NCI-H446 treated with DMSO at 0.1 percent for 48 hours (cell line): ENCODE data around the gene EIF3J.

ENCODE experiments used
- DNase-seq: peaks from one replicate; lab custom pipeline; 2025; lab: John Stamatoyannopoulos, UW

Gene EIF3J

DNA sequence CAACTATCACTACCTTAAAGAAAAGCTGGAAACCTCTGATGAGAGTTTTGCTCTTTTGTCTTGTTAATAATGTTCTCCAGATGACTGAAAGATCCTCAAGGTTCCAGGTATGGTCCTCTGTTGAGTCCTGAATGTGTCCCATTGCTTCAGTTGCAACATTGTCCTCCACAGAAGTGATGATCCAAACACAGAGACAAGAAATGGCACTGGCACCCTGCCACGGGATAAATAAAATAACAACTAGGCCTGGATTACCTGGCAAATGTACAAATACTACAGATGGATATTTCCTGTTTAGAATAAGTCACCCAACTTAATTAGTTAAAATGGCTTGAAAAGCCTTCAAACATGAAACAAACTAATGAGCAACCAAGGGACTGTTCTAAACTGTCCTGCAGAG is 58.3 kb downstream of the EIF3J start:
- no peak for DNase-seq

DNA sequence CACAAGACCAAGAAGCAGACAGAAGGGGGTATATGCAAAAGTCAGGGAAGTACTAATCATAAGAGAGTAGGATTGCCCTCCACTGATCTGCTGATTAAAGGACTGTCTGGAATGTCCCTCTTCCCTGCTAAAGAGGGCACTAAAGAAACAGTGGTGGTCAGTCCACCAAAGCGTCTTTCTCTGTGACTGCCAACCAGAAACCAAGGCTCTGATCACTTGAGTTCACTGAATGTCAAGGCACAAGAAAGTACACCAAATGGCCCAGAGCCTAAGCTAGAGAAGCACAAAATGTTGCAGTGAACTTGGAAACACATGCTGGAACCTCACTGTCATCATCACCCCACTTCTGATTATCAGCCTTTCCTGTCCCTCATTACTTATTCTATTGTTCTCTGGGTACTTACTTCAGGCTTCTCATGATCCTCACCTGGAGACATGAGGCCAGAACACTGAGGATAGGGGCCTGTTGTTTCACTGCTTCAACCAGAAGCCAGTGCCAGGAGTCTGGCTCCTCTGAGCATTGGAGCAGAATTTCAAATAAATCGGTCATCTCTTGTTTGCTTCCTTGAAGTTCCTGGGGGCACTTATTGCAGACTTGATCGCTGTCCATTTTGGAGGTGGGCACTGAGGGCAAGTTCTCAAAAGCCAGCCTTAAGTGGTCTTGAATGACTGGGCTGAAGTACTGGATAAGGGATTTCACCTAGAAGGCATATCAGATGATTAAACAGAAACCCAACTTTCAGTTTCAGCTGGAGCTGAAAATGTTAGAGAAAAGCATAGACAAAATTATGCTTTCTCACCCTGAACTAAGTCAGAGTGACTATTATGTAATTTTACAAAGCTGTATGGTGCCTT is 58.9 kb downstream of the EIF3J start:
- DNase-seq = no peak

GRCh38 chr15:44596511-44597010 is 59.6 kb downstream of the EIF3J start:
- no peak for DNase-seq

DNA sequence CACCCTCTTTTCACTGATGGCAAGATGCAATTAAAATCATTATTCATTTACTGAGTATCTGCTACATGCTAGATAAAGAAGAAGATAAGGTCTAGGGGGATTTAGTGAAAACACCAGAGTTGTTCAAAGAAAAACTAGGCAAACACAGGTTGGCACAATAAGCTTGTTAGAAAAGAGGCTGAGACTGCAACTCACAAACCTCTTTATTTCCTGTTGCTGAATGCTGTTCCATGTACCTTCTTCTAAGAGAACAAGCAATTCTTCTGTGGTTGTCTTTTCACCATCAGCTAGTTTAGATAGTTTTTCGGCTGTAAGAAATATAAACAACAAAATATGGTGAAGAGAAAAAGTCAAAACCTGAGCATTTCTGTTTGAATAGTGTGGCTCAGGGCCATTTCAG is 61.1 kb downstream of the EIF3J start:
- no peak for DNase-seq

- DNase-seq = no peak
These were observed 61.9 kb downstream of the EIF3J start for GRCh38 chr15:44598892-44599291.

- DNase-seq = no peak
These were observed 66.2 kb downstream of the EIF3J start for GRCh38 chr15:44603126-44603525.

DNA sequence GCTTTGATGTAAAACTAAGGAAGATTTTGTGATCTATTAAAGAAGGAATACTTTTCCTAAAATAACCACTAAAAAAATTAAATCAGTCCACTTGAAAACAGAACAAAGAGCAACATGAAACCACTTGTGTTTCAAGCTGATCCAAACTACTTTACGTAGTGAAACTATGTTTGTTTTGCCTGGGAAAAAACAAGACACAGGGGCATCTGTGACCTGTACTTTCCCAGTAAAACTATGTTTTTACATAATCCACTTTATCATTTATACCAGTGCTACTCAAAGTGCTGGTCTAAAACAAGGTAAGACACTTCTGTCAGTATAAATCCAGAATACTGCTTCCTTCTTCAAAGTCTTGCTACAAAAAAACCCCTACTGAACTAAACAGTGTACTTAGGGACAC is 69.8 kb downstream of the EIF3J start:
- no peak for DNase-seq
